Brain pericyte (primary cell): ENCODE measurements around the gene ULK4.
"Not testable (repeated sequence)": the region's sequence is repeated elsewhere in the genome, so short reads cannot be mapped to it uniquely, and the experiment has no call there.

Experiments used
- DNase-seq: peaks from one replicate; pipeline ENCODE4 v3.0.0-alpha.2; 2012; ENCODE audit warnings: low read depth, low spot score

The ULK4 gene

DNA sequence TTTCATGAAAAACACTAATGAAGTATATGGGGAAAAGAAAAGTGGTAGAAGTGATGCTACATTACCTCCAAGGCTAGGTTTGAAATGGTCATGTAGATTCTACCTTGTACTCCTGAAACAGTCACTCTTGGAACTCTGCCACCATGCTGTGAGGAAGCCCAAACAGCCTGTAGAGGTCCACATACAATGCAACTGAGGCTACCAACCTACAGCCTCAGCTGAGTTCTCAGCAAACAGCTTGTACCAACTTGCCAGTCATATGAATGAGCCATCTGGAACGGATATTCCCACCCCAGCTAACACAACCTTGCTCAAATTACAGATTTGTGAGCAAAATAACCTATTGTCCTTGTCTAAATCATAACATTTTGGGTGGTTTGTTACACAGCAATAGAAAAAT is 193.5 kb downstream of the ULK4 start:
- no peak for DNase-seq

GRCh38 chr3:41762867-41763266 is 199.0 kb downstream of the ULK4 start:
- not testable (repeated sequence) for DNase-seq

- DNase-seq = no peak
Observed at GRCh38 chr3:41753651-41754050, 208.3 kb downstream of the ULK4 start.

GRCh38 chr3:41751597-41751996 is 210.3 kb downstream of the ULK4 start:
- DNase-seq = no peak

DNA sequence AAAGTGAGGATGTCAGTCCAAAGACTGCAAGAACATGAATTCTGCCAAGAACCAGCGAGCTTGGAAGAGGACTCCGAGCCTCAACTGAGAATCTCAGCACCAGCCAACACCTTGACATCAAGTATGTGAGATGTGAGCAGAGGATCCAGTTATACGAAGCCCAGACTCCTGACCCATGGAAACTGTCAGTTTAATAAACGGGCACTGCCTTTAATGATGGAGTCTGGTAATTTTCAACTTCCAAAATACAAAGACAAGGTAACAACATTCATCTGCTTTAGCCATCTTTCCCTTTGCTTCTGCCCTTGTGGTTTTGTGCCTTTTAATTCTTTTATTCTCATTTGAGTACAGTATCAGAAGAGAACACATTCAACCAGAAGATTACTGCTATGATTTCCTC is 211.9 kb downstream of the ULK4 start:
- DNase-seq = no peak

DNA sequence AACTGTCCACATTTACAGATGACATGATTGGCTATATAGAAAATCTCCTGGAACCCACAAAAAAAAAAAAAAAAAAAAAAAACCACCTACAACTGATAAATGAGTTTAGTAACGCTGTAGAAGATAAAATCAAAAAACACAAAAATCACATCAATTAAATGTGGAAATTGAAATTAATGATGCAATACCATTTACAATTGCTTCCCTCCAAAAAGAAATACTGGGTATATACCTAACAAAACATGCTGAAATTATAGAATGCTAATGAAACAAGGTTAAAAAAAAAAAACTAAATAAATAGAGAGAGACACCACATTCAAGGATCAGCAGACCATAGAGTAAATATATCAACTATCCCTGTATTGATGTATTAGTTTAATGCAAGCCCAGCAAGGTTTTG is 215.7 kb downstream of the ULK4 start:
- no peak for DNase-seq

DNA sequence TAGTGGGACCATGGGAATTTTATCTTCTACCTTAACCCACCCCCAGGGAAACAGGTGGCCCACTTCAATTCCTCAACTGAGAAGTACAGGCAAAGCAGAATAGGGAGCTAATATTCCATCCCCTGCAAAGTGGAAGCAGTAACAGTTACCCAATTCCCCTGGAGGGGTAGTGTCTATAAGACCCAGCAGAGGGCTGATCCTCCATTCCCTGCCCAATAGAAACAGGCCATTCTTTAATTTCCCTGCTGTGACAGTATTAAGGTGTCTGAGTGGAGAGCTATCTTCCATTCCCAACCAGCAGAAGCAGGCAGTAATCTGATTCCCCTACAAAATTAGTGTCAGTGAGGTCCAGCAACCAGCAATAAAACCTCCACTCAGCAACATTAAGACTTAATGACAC is 219.8 kb downstream of the ULK4 start:
- no peak for DNase-seq

DNA sequence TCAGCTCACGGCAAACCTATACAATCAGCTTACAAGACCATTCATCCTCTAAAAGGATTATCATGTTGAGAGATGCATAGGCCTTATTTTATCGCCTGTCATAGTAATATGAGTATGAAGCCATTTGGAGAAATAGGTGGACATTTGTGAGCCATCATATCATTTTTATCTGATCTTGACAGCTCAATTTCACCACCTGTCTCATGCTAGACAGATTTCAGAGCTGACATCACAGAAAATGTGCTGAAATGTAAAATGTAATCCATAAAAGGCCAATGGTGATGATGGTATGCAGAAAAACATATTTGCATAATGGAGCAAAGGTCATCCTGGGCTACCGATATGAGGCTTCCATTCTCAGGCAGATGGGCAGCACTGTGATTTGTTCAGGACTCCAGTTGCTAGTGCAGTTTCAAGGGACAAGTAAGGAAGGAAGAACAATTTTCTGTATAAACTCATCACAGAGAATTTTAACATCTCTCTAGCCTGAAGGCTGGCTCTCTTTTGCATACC is 221.5 kb downstream of the ULK4 start:
- no peak for DNase-seq

- no peak for DNase-seq
Observed at GRCh38 chr3:41726891-41727290, 235.0 kb downstream of the ULK4 start.

- DNase-seq = no peak
Observed at GRCh38 chr3:41717641-41718040, 244.3 kb downstream of the ULK4 start.

DNA sequence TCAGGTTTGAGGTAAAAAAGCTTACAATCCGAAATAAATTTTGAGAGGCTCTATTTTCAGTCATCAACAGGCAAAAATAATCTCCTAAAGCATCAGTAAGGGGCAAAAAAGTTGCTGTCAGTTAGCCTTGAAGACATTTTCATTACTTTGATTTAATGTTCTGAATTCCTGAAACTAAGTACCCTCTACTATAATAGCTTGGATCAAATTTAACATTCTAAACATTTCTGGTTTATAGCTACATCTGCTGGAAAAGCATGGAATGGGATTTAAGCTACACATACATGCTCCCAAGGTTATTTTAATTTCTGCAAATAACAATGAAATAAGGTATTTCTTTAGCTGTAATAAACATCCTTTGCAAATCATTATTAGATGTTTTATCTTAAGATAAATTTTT is 245.4 kb downstream of the ULK4 start:
- DNase-seq = no peak

DNA sequence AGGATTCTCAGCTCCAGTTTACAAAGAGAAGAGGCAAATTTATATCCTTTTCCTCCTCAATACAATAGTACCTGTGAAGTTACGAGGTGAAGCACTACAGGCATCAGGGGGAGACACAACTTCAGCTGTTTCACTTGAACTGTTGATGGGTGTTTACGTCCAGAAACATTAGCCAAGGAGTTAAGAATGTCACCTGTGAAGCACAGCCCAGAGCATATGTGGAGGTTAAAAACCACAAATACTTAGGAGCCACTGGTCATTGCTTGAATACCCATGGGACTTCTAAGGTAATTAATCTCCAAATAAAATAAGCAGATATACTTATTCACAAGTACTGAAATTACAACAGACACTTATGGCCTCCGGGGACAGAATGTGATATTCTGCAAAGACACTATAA is 246.5 kb downstream of the ULK4 start:
- no peak for DNase-seq

- no peak for DNase-seq
Observed at GRCh38 chr3:41711651-41712050, 250.3 kb downstream of the ULK4 start.

- DNase-seq = peak; percentile 53
Observed at GRCh38 chr3:41710646-41711388, 251.1 kb downstream of the ULK4 start.

GRCh38 chr3:41709213-41709612 is 252.7 kb downstream of the ULK4 start:
- not testable (repeated sequence) for DNase-seq

DNA sequence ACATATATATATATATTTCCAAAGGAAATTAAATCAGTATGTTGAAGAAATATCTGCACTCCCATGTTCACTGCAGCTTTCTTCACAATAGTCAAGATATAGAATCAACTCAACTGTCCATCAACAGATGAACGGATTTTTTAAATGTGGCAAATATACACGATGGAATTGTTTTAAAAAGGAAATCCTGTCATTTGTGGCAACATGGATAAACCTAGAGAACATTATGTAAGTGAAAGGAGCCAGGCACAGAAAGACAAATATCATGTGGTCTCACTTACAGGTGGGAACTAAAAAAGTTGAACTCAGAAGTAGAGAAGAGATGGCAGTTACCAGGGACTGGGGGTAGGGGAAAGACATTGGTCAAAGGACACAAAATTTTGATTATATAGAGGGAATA is 253.7 kb downstream of the ULK4 start:
- DNase-seq = no peak

DNA sequence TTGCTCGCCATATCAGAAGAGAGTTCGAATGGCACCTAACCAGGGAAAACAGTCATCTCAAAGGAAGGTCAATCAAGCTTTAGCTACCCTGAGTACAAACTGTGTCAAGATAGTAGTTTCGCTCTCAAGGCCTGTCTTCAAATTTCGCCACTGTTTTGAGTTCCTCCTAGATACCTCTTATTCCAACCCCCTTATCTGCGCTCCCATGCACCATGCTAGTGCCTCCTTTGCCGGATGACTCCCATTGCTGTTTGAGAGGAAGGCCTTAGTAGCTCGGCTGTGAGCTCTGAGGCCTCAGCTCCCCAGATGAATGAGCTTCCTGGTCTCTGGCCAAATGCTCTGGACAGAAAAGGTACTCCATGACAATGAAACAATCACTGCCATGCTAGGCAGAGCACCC is 256.0 kb downstream of the ULK4 start:
- no peak for DNase-seq

GRCh38 chr3:41701191-41701698 is 260.7 kb downstream of the ULK4 start:
- no peak for DNase-seq

GRCh38 chr3:41700155-41700554 is 261.7 kb downstream of the ULK4 start:
- no peak for DNase-seq

- no peak for DNase-seq
Observed at GRCh38 chr3:41698898-41699297, 263.0 kb downstream of the ULK4 start.

DNA sequence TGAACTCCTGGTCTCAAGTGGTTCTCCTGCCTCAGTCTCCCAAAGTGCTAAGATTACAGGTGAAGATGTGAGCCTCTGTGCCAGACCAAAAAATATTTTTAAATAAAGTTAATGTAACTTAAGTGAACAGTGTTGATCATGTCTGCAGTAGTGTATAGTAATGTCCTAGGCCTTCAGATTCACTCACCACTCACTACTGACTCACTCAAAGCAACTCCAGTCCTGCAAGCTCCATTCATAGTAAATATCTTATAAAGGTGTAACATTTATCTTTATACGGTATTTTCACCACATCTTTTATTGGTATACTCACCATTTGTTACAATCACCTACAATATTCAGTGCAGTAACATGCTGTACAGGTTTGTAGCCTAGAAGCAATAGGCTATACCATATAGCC is 264.2 kb downstream of the ULK4 start:
- DNase-seq = no peak

DNA sequence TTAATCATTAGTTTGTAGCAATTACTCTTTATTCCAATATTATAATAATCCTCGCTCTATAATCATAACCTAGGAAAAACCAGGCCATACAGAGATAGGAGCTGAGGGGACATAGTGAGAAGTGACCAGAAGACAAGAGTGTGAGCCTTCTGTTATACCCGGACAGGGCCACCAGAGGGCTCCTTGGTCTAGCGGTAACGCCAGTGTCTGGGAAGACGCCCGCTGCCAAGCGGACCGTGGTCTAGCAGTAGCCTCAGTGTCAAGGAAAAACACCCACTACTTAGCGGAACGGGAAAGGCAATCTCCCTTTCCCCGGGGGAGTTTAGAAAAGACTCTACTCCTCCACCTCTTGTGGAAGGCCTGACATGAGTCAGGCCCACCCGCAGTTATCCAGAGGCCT is 266.1 kb downstream of the ULK4 start:
- not testable (repeated sequence) for DNase-seq

- no peak for DNase-seq
Observed at GRCh38 chr3:41693799-41694198, 268.1 kb downstream of the ULK4 start.
